Measurements from ENCODE around the gene SMARCC1.

The SMARCC1 gene

DNA sequence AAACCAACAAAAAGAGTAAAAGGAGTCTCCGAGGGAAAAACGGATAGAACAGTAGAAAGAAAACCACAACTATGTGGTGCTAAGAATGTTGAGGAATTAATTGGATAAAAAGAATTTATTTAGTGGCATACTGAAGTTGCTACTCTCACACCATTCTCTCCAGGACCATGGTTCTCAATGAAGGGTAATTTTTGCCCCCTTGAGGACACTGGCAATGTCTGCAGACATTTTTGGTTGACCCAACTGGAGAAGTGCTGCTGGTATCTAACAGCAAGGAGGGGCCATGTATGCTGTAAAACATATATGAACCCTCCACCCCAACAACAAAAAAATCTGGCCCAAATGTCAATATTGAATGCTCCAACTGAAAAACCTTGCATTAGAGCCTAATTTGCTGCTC is 117.2 kb downstream of the SMARCC1 start:
- Histone ChIP-seq H3K4me3 (ENCODE audit: low read length) (no peak overlapping the region), H3K36me3 (ENCODE audit: control insufficient read depth, insufficient read depth, low read length) (peaks cover 7% of the 10 kb centered on the region; the same call in 1 of the 2 replicates), H3K27ac (ENCODE audit: low read length) (no peak overlapping the region), H3K4me1 (ENCODE audit: control insufficient read depth, insufficient read depth, low read length) (no peaks in the 10 kb centered on the region), H3K27me3 (ENCODE audit: control insufficient read depth, insufficient read depth, low read length) (no peaks in the 10 kb centered on the region), H3K9me3 (ENCODE audit: control insufficient read depth, insufficient read depth, low read length) (no peaks in the 10 kb centered on the region)
- DNase-seq (ENCODE audit: low read depth, low spot score), result peak; percentile 13
- WGBS (ENCODE audit: insufficient coverage, insufficient read length), result no CpG with 5 or more reads among the region's 2 CpGs

DNA sequence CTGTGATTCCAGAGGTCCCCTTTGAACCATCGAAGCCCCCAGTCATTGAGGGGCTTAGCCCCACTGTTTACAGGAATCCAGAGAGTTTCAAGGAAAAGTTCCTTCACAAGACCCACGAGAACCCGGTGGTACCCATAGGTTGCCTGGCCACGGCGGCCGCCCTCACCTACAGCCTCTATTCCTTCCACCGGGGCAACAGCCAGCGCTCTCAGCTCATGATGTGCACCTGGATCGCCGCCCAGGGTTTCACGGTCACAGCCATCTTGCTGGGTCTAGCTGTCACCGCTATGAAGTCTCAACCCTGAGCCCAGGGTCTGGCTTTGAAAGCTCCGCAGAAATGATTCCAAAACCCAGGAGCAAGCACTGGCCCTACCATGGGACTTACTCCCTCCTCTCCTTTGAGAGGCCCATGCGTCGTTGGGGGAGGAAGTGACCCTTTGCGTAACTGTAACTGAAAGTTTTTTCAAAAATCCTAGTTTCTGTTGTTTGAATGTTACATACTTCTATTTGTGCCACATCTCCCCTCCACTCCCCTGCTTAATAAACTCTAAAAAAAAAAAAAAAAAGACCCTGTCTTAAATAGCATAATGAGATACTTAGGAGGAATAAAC is 118.0 kb downstream of the SMARCC1 start:
- no peak overlapping the region for H3K27ac ChIP-seq (ENCODE audit: low read length)
- DNase-seq (ENCODE audit: low read depth, low spot score), result no peak
- no CpG with 5 or more reads among the region's 16 CpGs for WGBS (ENCODE audit: insufficient coverage, insufficient read length)
- no peaks in the 10 kb centered on the region for H3K9me3 ChIP-seq (ENCODE audit: control insufficient read depth, insufficient read depth, low read length)
- H3K4me3 ChIP-seq (ENCODE audit: low read length), result no peak overlapping the region
- no peaks in the 10 kb centered on the region for H3K27me3 ChIP-seq (ENCODE audit: control insufficient read depth, insufficient read depth, low read length)
- no peaks in the 10 kb centered on the region for H3K4me1 ChIP-seq (ENCODE audit: control insufficient read depth, insufficient read depth, low read length)
- peaks cover 9% of the 10 kb centered on the region; the same call in 1 of the 2 replicates for H3K36me3 ChIP-seq (ENCODE audit: control insufficient read depth, insufficient read depth, low read length)

DNA sequence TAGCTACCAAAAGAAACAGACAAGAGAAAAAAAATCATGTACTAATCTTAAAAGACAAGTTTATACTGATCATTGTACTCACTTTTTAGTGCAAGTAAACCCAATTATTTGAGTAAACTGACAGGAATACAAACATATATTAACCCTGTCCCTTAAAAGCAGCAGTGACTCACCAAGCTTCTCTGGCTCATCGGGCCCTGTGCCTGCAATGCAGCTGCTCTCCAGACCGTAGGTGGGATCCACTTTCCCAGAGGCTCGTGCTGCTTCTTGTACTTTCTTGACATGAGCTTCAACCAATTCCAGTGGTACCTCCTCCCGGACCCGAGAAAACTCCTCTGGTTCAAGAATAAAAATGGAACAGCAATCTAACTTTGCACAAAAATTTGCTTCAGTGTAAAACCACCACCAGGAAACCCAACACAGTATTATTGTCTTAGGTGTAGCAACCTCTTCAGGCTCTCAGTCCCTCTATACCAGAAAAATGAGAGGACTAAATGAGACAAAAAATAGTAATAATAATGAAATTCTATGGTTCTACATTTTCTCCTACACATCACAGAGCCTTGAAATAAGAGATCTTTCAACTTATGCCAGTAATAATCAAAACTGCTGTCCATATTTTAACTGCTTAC is 120.5 kb downstream of the SMARCC1 start:
- H3K27me3 ChIP-seq (ENCODE audit: control insufficient read depth, insufficient read depth, low read length), result no peaks in the 10 kb centered on the region
- WGBS (ENCODE audit: insufficient coverage, insufficient read length), result no CpG with 5 or more reads among the region's 5 CpGs
- no peak for DNase-seq (ENCODE audit: low read depth, low spot score)
- no peak overlapping the region for H3K4me3 ChIP-seq (ENCODE audit: low read length)
- H3K36me3 ChIP-seq (ENCODE audit: control insufficient read depth, insufficient read depth, low read length), result peaks cover 10% of the 10 kb centered on the region; the same call in 1 of the 2 replicates
- H3K27ac ChIP-seq (ENCODE audit: low read length), result no peak overlapping the region
- H3K9me3 ChIP-seq (ENCODE audit: control insufficient read depth, insufficient read depth, low read length), result no peaks in the 10 kb centered on the region
- H3K4me1 ChIP-seq (ENCODE audit: control insufficient read depth, insufficient read depth, low read length), result no peaks in the 10 kb centered on the region

DNA sequence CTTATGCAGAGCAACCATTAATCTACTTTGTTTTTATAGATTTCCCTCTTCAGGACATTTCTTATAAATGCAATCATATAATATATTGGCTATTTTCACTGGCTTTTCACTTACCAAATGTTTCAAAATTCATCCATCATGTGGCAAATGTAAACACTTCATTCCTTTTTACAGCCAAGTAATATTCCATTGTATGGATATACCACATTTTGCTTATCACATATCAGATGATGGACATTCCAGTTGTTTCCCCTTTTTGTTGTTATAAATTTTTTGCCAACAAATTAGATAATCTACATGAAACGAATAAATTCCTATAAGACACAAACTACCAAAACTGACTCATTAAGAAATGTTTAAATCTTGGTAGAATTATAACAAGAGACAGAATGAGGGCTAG is 123.2 kb downstream of the SMARCC1 start:
- H3K9me3 ChIP-seq (ENCODE audit: control insufficient read depth, insufficient read depth, low read length), result no peaks in the 10 kb centered on the region
- no peak for DNase-seq (ENCODE audit: low read depth, low spot score)
- H3K4me3 ChIP-seq (ENCODE audit: low read length), result no peak overlapping the region
- H3K4me1 ChIP-seq (ENCODE audit: control insufficient read depth, insufficient read depth, low read length), result no peaks in the 10 kb centered on the region
- no peak overlapping the region for H3K27ac ChIP-seq (ENCODE audit: low read length)
- no CpG with 5 or more reads among the region's 1 CpG for WGBS (ENCODE audit: insufficient coverage, insufficient read length)
- no peaks in the 10 kb centered on the region for H3K27me3 ChIP-seq (ENCODE audit: control insufficient read depth, insufficient read depth, low read length)
- peaks cover 10% of the 10 kb centered on the region; the same call in 1 of the 2 replicates for H3K36me3 ChIP-seq (ENCODE audit: control insufficient read depth, insufficient read depth, low read length)

DNA sequence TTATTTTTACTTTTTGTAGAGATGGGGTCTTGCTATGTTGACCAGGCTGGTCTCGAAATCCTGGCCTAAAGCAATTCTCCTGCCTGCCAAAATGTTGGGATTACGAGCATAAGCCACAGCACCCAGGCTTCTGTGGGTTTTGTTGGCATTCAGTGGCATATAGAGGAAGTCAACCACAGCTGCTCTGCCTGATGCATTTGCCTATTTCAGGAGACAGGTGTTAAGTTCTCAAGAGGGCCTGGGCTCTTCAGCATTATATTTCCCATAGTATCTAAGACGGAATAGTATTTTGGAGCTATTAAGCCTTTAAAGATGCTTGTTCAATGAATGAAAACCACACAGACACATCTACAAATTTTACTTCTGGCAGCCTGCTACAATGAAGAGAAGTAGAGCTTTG is 129.6 kb downstream of the SMARCC1 start:
- Histone ChIP-seq H3K36me3 (ENCODE audit: control insufficient read depth, insufficient read depth, low read length) (no peaks in the 10 kb centered on the region), H3K4me3 (ENCODE audit: low read length) (no peak overlapping the region), H3K27me3 (ENCODE audit: control insufficient read depth, insufficient read depth, low read length) (no peaks in the 10 kb centered on the region), H3K27ac (ENCODE audit: low read length) (no peak overlapping the region), H3K4me1 (ENCODE audit: control insufficient read depth, insufficient read depth, low read length) (no peaks in the 10 kb centered on the region), H3K9me3 (ENCODE audit: control insufficient read depth, insufficient read depth, low read length) (no peaks in the 10 kb centered on the region)
- no peak for DNase-seq (ENCODE audit: low read depth, low spot score)
- WGBS (ENCODE audit: insufficient coverage, insufficient read length), result no CpG with 5 or more reads among the region's 3 CpGs

DNA sequence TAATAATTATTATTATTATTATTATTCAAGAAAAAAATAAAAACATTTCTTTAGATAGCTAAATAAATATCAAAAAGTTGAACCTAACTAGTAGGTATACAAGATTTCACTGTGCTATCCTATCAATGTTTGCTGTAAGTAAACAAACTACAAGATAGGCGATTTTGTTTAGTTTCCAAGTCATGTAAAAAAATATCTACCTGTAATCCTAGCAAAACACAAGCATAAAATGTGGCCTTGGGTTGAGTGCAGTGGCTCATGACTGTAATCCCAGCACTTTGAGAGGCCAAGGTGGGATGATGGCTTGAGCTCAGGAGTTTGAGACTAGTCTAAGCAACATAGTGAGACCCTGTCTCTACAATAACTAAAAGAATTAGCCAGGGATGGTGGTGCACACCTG is 131.4 kb downstream of the SMARCC1 start:
- H3K4me1 ChIP-seq (ENCODE audit: control insufficient read depth, insufficient read depth, low read length), result no peaks in the 10 kb centered on the region
- no CpG with 5 or more reads among the region's 1 CpG for WGBS (ENCODE audit: insufficient coverage, insufficient read length)
- H3K36me3 ChIP-seq (ENCODE audit: control insufficient read depth, insufficient read depth, low read length), result no peaks in the 10 kb centered on the region; the same call in 1 of the 2 replicates
- no peak overlapping the region for H3K27ac ChIP-seq (ENCODE audit: low read length)
- no peaks in the 10 kb centered on the region for H3K27me3 ChIP-seq (ENCODE audit: control insufficient read depth, insufficient read depth, low read length)
- no peak overlapping the region for H3K4me3 ChIP-seq (ENCODE audit: low read length)
- no peaks in the 10 kb centered on the region for H3K9me3 ChIP-seq (ENCODE audit: control insufficient read depth, insufficient read depth, low read length)
- DNase-seq (ENCODE audit: low read depth, low spot score), result no peak

DNA sequence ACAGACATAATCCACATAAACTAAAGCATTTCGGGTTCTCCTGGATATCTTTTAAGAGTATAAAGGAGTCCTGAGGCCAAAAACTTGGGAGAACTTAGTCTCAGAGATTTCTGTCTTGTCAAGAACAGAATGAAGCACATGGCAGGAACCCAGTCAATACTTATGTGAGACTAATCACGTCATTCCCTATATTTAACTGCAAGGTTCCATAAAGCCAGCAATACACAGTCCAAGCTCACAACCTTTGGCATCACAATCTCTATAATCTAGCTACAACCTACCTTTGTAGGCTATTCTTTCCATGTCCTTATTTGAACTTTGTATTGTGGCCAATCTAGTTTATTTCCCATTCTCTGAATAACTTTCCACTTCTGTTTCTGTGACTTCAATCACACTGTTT is 134.1 kb downstream of the SMARCC1 start:
- H3K4me1 ChIP-seq (ENCODE audit: control insufficient read depth, insufficient read depth, low read length), result no peaks in the 10 kb centered on the region
- no CpG with 5 or more reads among the region's 2 CpGs for WGBS (ENCODE audit: insufficient coverage, insufficient read length)
- H3K4me3 ChIP-seq (ENCODE audit: low read length), result no peak overlapping the region
- no peak for DNase-seq (ENCODE audit: low read depth, low spot score)
- H3K27me3 ChIP-seq (ENCODE audit: control insufficient read depth, insufficient read depth, low read length), result no peaks in the 10 kb centered on the region
- peaks cover 6% of the 10 kb centered on the region for H3K36me3 ChIP-seq (ENCODE audit: control insufficient read depth, insufficient read depth, low read length)
- no peak overlapping the region for H3K27ac ChIP-seq (ENCODE audit: low read length)
- no peaks in the 10 kb centered on the region for H3K9me3 ChIP-seq (ENCODE audit: control insufficient read depth, insufficient read depth, low read length)

DNA sequence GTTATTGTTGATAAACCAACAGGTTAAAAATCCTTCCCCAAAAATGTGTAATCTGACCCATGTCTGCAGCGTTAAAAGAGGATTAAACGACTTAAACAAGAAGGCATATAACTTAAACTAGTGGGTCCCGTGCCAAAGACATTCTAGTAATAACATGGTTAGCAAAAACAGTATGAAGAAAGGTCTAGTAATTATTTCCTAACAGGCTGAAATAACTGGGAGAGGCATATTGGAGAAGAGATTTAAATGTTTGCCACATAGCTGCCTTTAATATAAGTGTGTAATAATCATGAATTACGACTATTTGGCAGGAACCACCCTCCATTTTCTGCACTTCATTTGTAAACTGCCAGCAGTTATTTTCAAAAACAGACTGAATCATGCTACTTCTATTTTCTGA is 135.3 kb downstream of the SMARCC1 start:
- DNase-seq (ENCODE audit: low read depth, low spot score), result no peak
- H3K27ac ChIP-seq (ENCODE audit: low read length), result no peak overlapping the region

DNA sequence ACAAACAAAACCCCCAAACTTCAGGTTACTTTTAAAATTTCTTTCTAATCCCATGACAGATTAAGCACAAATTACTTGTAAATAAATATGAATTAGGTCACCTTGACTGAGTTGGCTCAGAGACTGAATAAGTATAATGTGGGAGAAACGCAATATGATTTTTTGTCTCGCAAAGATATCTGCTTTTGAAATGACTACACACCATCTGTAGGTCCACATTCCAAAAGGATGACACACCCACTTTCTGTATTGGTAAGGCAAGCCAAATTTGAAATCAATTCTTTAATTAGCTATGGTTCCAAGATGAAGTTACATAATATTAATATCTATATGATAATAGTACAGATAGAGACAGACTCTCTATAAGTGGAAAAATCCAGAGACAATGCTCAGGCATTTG is 136.1 kb downstream of the SMARCC1 start:
- H3K9me3 ChIP-seq (ENCODE audit: control insufficient read depth, insufficient read depth, low read length), result no peaks in the 10 kb centered on the region
- H3K4me3 ChIP-seq (ENCODE audit: low read length), result no peak overlapping the region
- H3K36me3 ChIP-seq (ENCODE audit: control insufficient read depth, insufficient read depth, low read length), result peaks cover 9% of the 10 kb centered on the region
- no CpG with 5 or more reads among the region's 2 CpGs for WGBS (ENCODE audit: insufficient coverage, insufficient read length)
- no peak for DNase-seq (ENCODE audit: low read depth, low spot score)
- H3K27ac ChIP-seq (ENCODE audit: low read length), result no peak overlapping the region
- H3K4me1 ChIP-seq (ENCODE audit: control insufficient read depth, insufficient read depth, low read length), result no peaks in the 10 kb centered on the region
- H3K27me3 ChIP-seq (ENCODE audit: control insufficient read depth, insufficient read depth, low read length), result no peaks in the 10 kb centered on the region

More for the DNA sequence above, 135.3 kb downstream of the SMARCC1 start:
- no peak overlapping the region for H3K4me3 ChIP-seq (ENCODE audit: low read length)
- WGBS (ENCODE audit: insufficient coverage, insufficient read length), result no CpG with 5 or more reads among the region's 4 CpGs
- no peaks in the 10 kb centered on the region for H3K9me3 ChIP-seq (ENCODE audit: control insufficient read depth, insufficient read depth, low read length)
- H3K27me3 ChIP-seq (ENCODE audit: control insufficient read depth, insufficient read depth, low read length), result no peaks in the 10 kb centered on the region
- H3K4me1 ChIP-seq (ENCODE audit: control insufficient read depth, insufficient read depth, low read length), result no peaks in the 10 kb centered on the region
- peaks cover 9% of the 10 kb centered on the region for H3K36me3 ChIP-seq (ENCODE audit: control insufficient read depth, insufficient read depth, low read length)

DNA sequence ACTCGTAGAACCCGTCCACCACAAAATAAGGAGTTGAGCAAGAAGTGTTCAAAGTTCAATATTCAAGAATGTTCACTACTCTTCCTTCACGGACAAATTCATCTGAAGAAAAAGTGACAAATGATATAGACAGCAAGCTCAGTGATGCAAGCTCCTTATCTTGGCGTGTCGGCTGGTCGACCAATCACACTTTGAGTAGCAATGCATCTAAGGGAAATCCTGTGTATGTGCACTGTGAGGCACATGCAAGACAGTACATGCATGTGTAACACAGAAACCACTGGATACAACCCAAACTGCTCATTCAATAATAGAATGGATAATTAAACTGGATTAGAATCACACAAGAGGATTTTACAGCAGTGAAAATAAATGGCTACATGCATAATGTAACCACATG is 138.6 kb downstream of the SMARCC1 start:
- no peak for DNase-seq (ENCODE audit: low read depth, low spot score)
- no peaks in the 10 kb centered on the region for H3K9me3 ChIP-seq (ENCODE audit: control insufficient read depth, insufficient read depth, low read length)
- peaks cover 11% of the 10 kb centered on the region for H3K36me3 ChIP-seq (ENCODE audit: control insufficient read depth, insufficient read depth, low read length)
- no peak overlapping the region for H3K27ac ChIP-seq (ENCODE audit: low read length)
- H3K4me3 ChIP-seq (ENCODE audit: low read length), result no peak overlapping the region
- no peaks in the 10 kb centered on the region for H3K4me1 ChIP-seq (ENCODE audit: control insufficient read depth, insufficient read depth, low read length)
- WGBS (ENCODE audit: insufficient coverage, insufficient read length), result no CpG with 5 or more reads among the region's 6 CpGs
- no peaks in the 10 kb centered on the region for H3K27me3 ChIP-seq (ENCODE audit: control insufficient read depth, insufficient read depth, low read length)

DNA sequence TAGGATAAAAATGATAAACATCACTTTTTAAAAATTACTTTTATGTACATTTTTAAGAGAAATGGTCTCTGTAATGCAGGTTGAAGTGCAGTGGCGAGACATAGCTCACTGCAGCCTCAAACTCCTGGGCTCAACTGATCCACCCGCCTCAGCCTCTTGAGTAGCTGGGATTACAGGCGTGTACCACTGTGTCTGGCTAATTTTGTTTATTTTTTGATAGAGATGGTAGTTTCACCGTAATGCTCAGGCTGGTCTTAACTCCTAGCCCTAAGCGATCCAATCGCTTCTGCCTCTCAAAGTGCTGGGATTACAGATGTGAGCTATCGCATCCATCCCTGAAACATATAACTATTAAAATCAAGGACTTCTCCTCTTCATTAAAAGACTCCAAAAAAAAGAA is 140.0 kb downstream of the SMARCC1 start:
- no peaks in the 10 kb centered on the region for H3K4me1 ChIP-seq (ENCODE audit: control insufficient read depth, insufficient read depth, low read length)
- no peak overlapping the region for H3K27ac ChIP-seq (ENCODE audit: low read length)
- no peak overlapping the region for H3K4me3 ChIP-seq (ENCODE audit: low read length)
- no peaks in the 10 kb centered on the region for H3K27me3 ChIP-seq (ENCODE audit: control insufficient read depth, insufficient read depth, low read length)
- peaks cover 11% of the 10 kb centered on the region for H3K36me3 ChIP-seq (ENCODE audit: control insufficient read depth, insufficient read depth, low read length)
- no CpG with 5 or more reads among the region's 7 CpGs for WGBS (ENCODE audit: insufficient coverage, insufficient read length)
- no peak for DNase-seq (ENCODE audit: low read depth, low spot score)
- H3K9me3 ChIP-seq (ENCODE audit: control insufficient read depth, insufficient read depth, low read length), result no peaks in the 10 kb centered on the region
